Neutrophil (primary cell): ENCODE measurements around the gene PTPRC.

ENCODE experiments used
- H3K27ac ChIP-seq: fragments of 200-600 bp; sonication (generic); 2 replicates; pipeline ENCODE4 v1.5.1; 2016; ENCODE audit warnings: mild to moderate bottlenecking, moderate library complexity
- H3K27me3 ChIP-seq: fragments of 200-600 bp; sonication (generic); 2 replicates; pipeline ENCODE4 v1.6.0; 2016; ENCODE audit warnings: mild to moderate bottlenecking
- H3K36me3 ChIP-seq: fragments of 200-600 bp; sonication (generic); 2 replicates; pipeline ENCODE4 v1.5.1; 2017
- H3K4me1 ChIP-seq, 2 experiments: fragments of 200-600 bp in 1 of 2; sonication (generic) in 1 of 2; 1 replicate in 1 of 2; 2 replicates in 1 of 2; pipeline versions ENCODE4 v1.5.1 to v1.6.1; 2013 to 2016; ENCODE audit warnings: low read depth in 1 of 2, low read length in 1 of 2, mild to moderate bottlenecking in 1 of 2, moderate library complexity in 1 of 2; ENCODE audit not compliant: control insufficient read depth in 1 of 2, insufficient read depth in 1 of 2
- H3K4me3 ChIP-seq, 2 experiments: fragments of 200-600 bp in 1 of 2; sonication (generic) in 1 of 2; 1 replicate in 1 of 2; 2 replicates in 1 of 2; pipeline ENCODE4 v1.5.1; 2013 to 2016; ENCODE audit warnings: low read depth in 1 of 2, low read length in 1 of 2, mild to moderate bottlenecking in 1 of 2, moderate library complexity in 1 of 2
- H3K9me3 ChIP-seq: fragments of 200-600 bp; sonication (generic); 2 replicates; pipeline ENCODE4 v1.5.1; 2016
- TF ChIP-seq, protein P1 (sequence below): fragments of 200-600 bp; sonication (generic); IDR thresholded peaks from 2 replicates; pipeline ENCODE4 v1.5.1; 2016; ENCODE audit warnings: antibody characterized with exemption

Gene PTPRC

DNA sequence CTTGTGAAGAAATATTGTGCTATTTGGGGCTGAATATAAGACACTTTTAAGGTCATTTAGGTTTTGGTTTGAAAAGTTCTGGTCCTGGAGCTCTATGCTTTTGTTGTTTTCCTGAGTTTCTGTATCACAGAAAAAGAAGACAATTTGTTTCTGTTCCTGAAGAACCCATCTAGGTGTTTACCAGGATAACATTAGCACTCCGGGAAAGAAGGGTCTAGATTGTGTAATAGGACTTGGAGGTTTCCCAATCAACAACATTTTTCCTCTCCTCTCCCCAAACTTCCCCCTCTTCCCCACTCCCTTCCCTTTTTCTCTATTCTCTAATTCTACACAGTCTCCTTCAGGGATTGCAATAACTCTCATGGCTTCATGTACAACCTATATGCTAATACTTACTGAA lies 78.7 kb downstream of the PTPRC start:
- Histone ChIP-seq H3K27ac (peak overlapping the region; percentile 62), H3K9me3 (no peaks in the 10 kb centered on the region), H3K27me3 (no peaks in the 10 kb centered on the region), H3K4me1 (peaks cover 16 to 17% of the 10 kb centered on the region in 2 experiments), H3K36me3 (peaks cover 91% of the 10 kb centered on the region), H3K4me3 (no peak overlapping the region)
- TF ChIP-seq, protein P1, sequence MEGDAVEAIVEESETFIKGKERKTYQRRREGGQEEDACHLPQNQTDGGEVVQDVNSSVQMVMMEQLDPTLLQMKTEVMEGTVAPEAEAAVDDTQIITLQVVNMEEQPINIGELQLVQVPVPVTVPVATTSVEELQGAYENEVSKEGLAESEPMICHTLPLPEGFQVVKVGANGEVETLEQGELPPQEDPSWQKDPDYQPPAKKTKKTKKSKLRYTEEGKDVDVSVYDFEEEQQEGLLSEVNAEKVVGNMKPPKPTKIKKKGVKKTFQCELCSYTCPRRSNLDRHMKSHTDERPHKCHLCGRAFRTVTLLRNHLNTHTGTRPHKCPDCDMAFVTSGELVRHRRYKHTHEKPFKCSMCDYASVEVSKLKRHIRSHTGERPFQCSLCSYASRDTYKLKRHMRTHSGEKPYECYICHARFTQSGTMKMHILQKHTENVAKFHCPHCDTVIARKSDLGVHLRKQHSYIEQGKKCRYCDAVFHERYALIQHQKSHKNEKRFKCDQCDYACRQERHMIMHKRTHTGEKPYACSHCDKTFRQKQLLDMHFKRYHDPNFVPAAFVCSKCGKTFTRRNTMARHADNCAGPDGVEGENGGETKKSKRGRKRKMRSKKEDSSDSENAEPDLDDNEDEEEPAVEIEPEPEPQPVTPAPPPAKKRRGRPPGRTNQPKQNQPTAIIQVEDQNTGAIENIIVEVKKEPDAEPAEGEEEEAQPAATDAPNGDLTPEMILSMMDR = no peak

DNA sequence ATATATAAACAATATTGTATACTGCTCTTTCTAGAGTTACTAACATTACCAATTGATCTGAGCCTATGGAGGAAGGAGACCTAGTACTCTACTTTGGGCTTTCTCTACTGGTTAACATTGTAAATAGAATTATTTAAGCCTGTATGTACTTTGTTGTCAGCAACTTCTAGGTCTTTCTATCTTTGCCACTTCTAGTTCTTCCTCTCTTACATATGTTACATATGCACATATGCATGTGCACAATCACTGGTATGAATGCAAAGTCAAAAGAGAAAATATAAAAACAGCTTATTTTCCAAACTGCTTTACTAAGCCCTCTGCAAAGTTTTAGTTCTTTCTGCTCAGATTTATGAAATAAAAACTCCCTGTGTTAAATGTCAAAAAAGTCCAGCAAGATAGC lies 84.3 kb downstream of the PTPRC start:
- no peaks in the 10 kb centered on the region for H3K27me3 ChIP-seq
- no peak overlapping the region for H3K4me3 ChIP-seq
- TF ChIP-seq, protein P1 = no peak
- H3K9me3 ChIP-seq = no peaks in the 10 kb centered on the region
- H3K27ac ChIP-seq = no peak overlapping the region
- H3K36me3 ChIP-seq = peaks cover 91% of the 10 kb centered on the region
- no peaks in the 10 kb centered on the region for H3K4me1 ChIP-seq

DNA sequence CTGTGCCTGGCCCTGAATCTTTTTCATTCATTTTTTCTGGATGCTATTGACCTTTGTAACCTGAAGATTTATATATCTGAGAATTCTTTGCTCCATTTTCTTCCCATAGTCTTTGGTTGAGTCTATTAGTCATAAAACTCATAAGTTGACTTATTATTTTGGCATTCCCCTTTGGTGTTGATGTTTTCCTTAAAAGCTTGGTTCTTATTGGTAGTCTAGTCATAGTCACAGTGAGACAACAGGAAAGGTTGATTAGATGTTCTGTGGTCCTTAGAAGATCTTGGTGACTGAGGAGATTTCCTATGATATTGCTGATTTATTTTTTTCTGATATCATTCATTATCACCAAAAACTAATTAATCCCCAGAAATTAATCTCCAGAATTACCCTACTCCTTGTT lies 86.2 kb downstream of the PTPRC start:
- H3K4me3 ChIP-seq = no peak overlapping the region
- no peaks in the 10 kb centered on the region for H3K9me3 ChIP-seq
- H3K36me3 ChIP-seq = peaks cover 94% of the 10 kb centered on the region
- TF ChIP-seq, protein P1 = no peak
- peak overlapping the region; percentile 21 for H3K27ac ChIP-seq
- no peaks in the 10 kb centered on the region for H3K4me1 ChIP-seq
- H3K27me3 ChIP-seq = no peaks in the 10 kb centered on the region

DNA sequence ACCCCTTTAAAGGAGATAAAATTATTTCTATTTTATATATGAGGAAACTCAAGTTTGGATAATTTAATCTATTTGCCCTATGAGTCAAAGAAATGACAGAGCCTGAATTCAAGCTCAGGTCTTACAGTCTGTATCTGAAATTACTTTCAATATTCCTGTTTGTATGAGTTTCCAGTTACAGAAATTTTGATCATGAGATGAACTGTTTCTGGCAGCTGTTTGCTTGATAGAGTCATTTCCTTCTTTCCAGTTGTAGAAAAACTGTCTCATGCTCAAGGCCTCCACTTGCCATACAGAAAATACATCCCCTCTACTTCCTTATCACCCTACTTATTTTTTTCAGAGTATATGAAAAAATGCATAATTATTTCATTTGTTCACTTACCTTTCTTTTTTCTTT lies 87.6 kb downstream of the PTPRC start:
- no peak overlapping the region for H3K4me3 ChIP-seq
- no peaks in the 10 kb centered on the region for H3K9me3 ChIP-seq
- no peak overlapping the region for H3K27ac ChIP-seq
- no peaks in the 10 kb centered on the region for H3K27me3 ChIP-seq
- H3K36me3 ChIP-seq = peaks cover 94% of the 10 kb centered on the region
- TF ChIP-seq, protein P1 = no peak
- no peaks in the 10 kb centered on the region for H3K4me1 ChIP-seq

DNA sequence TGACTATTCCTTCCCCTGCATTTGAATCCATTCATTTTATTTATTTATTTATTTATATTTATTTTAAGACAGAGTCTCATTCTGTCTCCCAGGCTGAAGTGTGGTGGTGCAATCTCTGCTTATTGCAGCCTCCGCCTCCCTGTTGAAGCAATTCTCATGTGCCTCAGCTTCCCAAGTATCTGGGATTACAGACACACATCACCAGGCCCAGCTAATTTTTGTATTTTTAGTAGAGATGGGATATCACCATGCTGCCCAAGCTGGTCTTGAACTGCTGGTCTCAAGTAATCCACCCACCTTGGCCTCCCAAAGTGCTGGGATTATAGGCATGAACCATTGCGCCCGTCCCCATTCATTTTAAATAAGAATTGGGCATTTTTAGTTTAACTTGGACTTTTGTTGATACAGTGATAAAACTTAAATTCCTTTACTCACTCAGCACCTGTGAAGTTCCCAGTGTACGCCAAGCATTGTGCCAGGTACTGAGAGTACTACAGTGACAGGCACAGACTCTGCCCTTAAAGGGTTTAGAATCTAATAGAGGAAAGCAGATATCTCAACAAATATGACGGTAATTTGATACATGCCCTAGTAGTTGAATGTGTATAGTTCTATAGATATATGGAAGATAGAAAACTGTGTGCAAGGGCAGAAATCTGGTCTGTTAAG lies 90.5 kb downstream of the PTPRC start:
- peak overlapping the region; percentile 14 for H3K27ac ChIP-seq

More for the DNA sequence above, 90.5 kb downstream of the PTPRC start:
- Histone ChIP-seq H3K36me3 (peaks cover 100% of the 10 kb centered on the region), H3K27me3 (no peaks in the 10 kb centered on the region), H3K9me3 (no peaks in the 10 kb centered on the region), H3K4me1 (no peaks in the 10 kb centered on the region), H3K4me3 (no peak overlapping the region)
- TF ChIP-seq, protein P1 = no peak
